ENCODE results near the gene TOMT.

- TF ChIP-seq CTCF (IDR thresholded peaks at IDR 0.05) (no peak), POLR2A (IDR thresholded peaks at IDR 0.05) (no peak), EP300 (IDR thresholded peaks at IDR 0.05) (no peak)
These were observed 21.6 kb upstream of the TOMT start for GRCh38 chr11:72084076-72084475.

All from ovary (tissue), 3 donors.